Vagina (tissue), 2 donors: ENCODE data around the gene EPHB1.

Experiments
- CTCF ChIP-seq, 3 experiments: fragments of 450-650 bp in 2 of 3; fragments of 200-600 bp in 1 of 3; sonication (generic) in 1 of 3; IDR thresholded peaks; one replicate each; pipeline ENCODE4 v1.5.1; 2017 to 2019; ENCODE audit warnings: antibody characterized with exemption in 3 of 3, mild to moderate bottlenecking in 2 of 3, moderate library complexity in 2 of 3
- POLR2A ChIP-seq, 2 donors: fragments of 450-650 bp; IDR thresholded peaks; one replicate each; pipeline ENCODE4 v1.6.1; 2017; ENCODE audit warnings: antibody characterized with exemption in 2 of 2, mild to moderate bottlenecking in 2 of 2, moderate library complexity in 2 of 2

- no peak for TF ChIP-seq POLR2A (IDR thresholded peaks at IDR 0.05)
- no peak for TF ChIP-seq CTCF (IDR thresholded peaks at IDR 0.05)
Measured at GRCh38 chr3:134985864-134986715, 191.0 kb downstream of the EPHB1 start.
